ENCODE data around the gene CPVL. TPM values are rescaled to one million over a fixed set of nuclear protein-coding genes. Genes with fewer than 3 reads are reported as not detected.

CPVL gene
- total and polyA plus RNA-seq, 2 donors (not counting 1 experiment from before 2014, with no cell fraction given), result 0.17 TPM; not detected in 1

DNA sequence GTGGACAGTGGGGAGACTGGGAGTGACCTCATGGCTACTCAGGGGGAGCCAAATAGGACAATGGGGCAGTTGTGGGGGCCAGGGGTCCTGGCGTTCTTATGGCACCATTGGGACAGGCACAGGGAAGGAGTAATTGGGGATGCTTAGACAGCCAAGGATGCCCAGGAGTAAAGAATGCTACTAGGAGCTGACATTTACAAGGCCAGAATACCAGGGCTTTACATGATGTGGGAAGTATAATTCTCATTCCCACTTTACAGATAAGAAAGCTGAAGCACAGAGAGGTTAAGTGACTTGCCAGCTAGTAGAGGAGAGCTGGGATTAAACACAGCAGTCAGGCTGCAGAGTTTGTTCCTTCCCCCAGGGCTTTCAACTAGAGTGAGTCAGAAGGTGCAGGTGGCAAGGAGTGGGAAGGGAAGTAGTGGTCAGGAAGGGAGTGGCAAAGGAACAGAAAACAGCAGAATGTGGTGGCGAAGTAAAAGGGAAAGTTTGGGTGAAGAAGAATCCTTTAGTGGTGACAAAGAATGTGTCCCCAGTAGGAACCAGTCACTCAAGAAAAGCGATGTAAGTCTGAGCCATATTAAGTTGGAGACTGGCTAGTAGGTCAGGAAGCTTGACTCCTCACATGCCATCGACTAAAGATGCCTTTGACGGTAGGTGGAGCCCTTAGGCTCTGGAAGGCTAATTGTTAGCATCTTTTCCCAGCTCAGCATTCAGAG, 32.8 kb downstream of the CPVL start:
- no peaks in the 10 kb centered on the region for H3K9me3 ChIP-seq (ENCODE audit: control insufficient read depth, insufficient read depth, low read depth, low read length)
- TF ChIP-seq CTCF (conservative IDR thresholded peaks at IDR 0.05 in 1 of 2, IDR thresholded peaks at IDR 0.05 in 1 of 2; ENCODE audit: low read depth in 1 of 2, low read length in 2 of 2), result peak in 1 of 2 donors; percentile 30
- TF ChIP-seq EZH2 (IDR thresholded peaks at IDR 0.05; ENCODE audit: low read length, missing control alignments), result no peak
- no peak overlapping the region for H3K27ac ChIP-seq (ENCODE audit: insufficient read depth, low read length)
- no peaks in the 10 kb centered on the region for H3K4me1 ChIP-seq (ENCODE audit: control insufficient read depth, extremely low read depth, insufficient read depth, low read length)
- no peak overlapping the region for H3K9ac ChIP-seq (ENCODE audit: insufficient read depth, low read length)
- no peak overlapping the region for H3K4me2 ChIP-seq (ENCODE audit: extremely low read depth, insufficient read depth, low read length)
- H3K4me3 ChIP-seq (replicated peaks in 1 of 4; ENCODE audit: control extremely low read depth in 1 of 4, insufficient read depth in 1 of 4, low read depth in 3 of 4, low read length in 4 of 4), result no peak overlapping the region
- no peaks in the 10 kb centered on the region for H3K79me2 ChIP-seq (ENCODE audit: control insufficient read depth, insufficient read depth, low read length)
- H2AFZ ChIP-seq (ENCODE audit: low read length), result no peak overlapping the region
- no peaks in the 10 kb centered on the region for H4K20me1 ChIP-seq (ENCODE audit: control insufficient read depth, extremely low read depth, insufficient read depth, low read length)
- H3K27me3 ChIP-seq (ENCODE audit: control insufficient read depth, insufficient read depth, low read length), result peaks cover 2% of the 10 kb centered on the region
- peak; percentile 19 to 56 for DNase-seq (ENCODE audit: low read depth in 2 of 2)
- H3K36me3 ChIP-seq (ENCODE audit: control insufficient read depth, insufficient read depth, low read length), result no peaks in the 10 kb centered on the region

GRCh38 chr7:29112721-29113120, 33.6 kb downstream of the CPVL start:
- no peaks in the 10 kb centered on the region for H3K4me1 ChIP-seq (ENCODE audit: control insufficient read depth, extremely low read depth, insufficient read depth, low read length)
- no peak for DNase-seq (ENCODE audit: low read depth in 2 of 2)
- no peak overlapping the region for H3K4me3 ChIP-seq (replicated peaks in 1 of 4; ENCODE audit: control extremely low read depth in 1 of 4, insufficient read depth in 1 of 4, low read depth in 3 of 4, low read length in 4 of 4)
- H3K36me3 ChIP-seq (ENCODE audit: control insufficient read depth, insufficient read depth, low read length), result no peaks in the 10 kb centered on the region
- peaks cover 2% of the 10 kb centered on the region for H3K27me3 ChIP-seq (ENCODE audit: control insufficient read depth, insufficient read depth, low read length)
- TF ChIP-seq CTCF (conservative IDR thresholded peaks at IDR 0.05 in 1 of 2, IDR thresholded peaks at IDR 0.05 in 1 of 2; ENCODE audit: low read depth in 1 of 2, low read length in 2 of 2) (no peak), EZH2 (IDR thresholded peaks at IDR 0.05; ENCODE audit: low read length, missing control alignments) (no peak)
- H2AFZ ChIP-seq (ENCODE audit: low read length), result no peak overlapping the region
- no peak overlapping the region for H3K4me2 ChIP-seq (ENCODE audit: extremely low read depth, insufficient read depth, low read length)
- H3K9ac ChIP-seq (ENCODE audit: insufficient read depth, low read length), result no peak overlapping the region
- no peaks in the 10 kb centered on the region for H3K79me2 ChIP-seq (ENCODE audit: control insufficient read depth, insufficient read depth, low read length)
- H4K20me1 ChIP-seq (ENCODE audit: control insufficient read depth, extremely low read depth, insufficient read depth, low read length), result no peaks in the 10 kb centered on the region
- H3K9me3 ChIP-seq (ENCODE audit: control insufficient read depth, insufficient read depth, low read depth, low read length), result no peaks in the 10 kb centered on the region
- H3K27ac ChIP-seq (ENCODE audit: insufficient read depth, low read length), result no peak overlapping the region

- H3K27me3 ChIP-seq (ENCODE audit: control insufficient read depth, insufficient read depth, low read length), result peaks cover 2% of the 10 kb centered on the region
- no peak for DNase-seq (ENCODE audit: low read depth in 2 of 2)
- H3K4me2 ChIP-seq (ENCODE audit: extremely low read depth, insufficient read depth, low read length), result no peak overlapping the region
- H3K79me2 ChIP-seq (ENCODE audit: control insufficient read depth, insufficient read depth, low read length), result no peaks in the 10 kb centered on the region
- no peak overlapping the region for H3K9ac ChIP-seq (ENCODE audit: insufficient read depth, low read length)
- no peaks in the 10 kb centered on the region for H4K20me1 ChIP-seq (ENCODE audit: control insufficient read depth, extremely low read depth, insufficient read depth, low read length)
- H3K4me3 ChIP-seq (replicated peaks in 1 of 4; ENCODE audit: control extremely low read depth in 1 of 4, insufficient read depth in 1 of 4, low read depth in 3 of 4, low read length in 4 of 4), result no peak overlapping the region
- TF ChIP-seq CTCF (conservative IDR thresholded peaks at IDR 0.05 in 1 of 2, IDR thresholded peaks at IDR 0.05 in 1 of 2; ENCODE audit: low read depth in 1 of 2, low read length in 2 of 2) (no peak), EZH2 (IDR thresholded peaks at IDR 0.05; ENCODE audit: low read length, missing control alignments) (no peak)
- no peak overlapping the region for H3K27ac ChIP-seq (ENCODE audit: insufficient read depth, low read length)
- no peak overlapping the region for H2AFZ ChIP-seq (ENCODE audit: low read length)
- no peaks in the 10 kb centered on the region for H3K9me3 ChIP-seq (ENCODE audit: control insufficient read depth, insufficient read depth, low read depth, low read length)
- no peaks in the 10 kb centered on the region for H3K36me3 ChIP-seq (ENCODE audit: control insufficient read depth, insufficient read depth, low read length)
- H3K4me1 ChIP-seq (ENCODE audit: control insufficient read depth, extremely low read depth, insufficient read depth, low read length), result no peaks in the 10 kb centered on the region
These were observed 36.4 kb downstream of the CPVL start for GRCh38 chr7:29109899-29110298.

Data from fibroblast of lung (primary cell).